OCI-M2 (cell line): Measurements from ENCODE around the gene MGAT4C.
"Not testable (repeated sequence)": the region's sequence is repeated elsewhere in the genome, so short reads cannot be mapped to it uniquely, and the experiment has no call there.

Source experiments
- DNase-seq: peaks from one replicate; lab custom pipeline; 2025; ENCODE audit not compliant: unreplicated experiment; lab: John Stamatoyannopoulos, UW

Gene MGAT4C

GRCh38 chr12:86256163-86256562, at the start of gene MGAT4C:
Gene MGAT4C, minus strand, starts transcription at chr12:86256391.
- DNase-seq = no peak

- not testable (repeated sequence) for DNase-seq
Observed at GRCh38 chr12:86296396-86296795, 40.2 kb upstream of the MGAT4C start.

- no peak for DNase-seq
Observed at GRCh38 chr12:86293682-86294240, 37.6 kb upstream of the MGAT4C start.

GRCh38 chr12:86292480-86292879, 36.3 kb upstream of the MGAT4C start:
- DNase-seq = no peak

- no peak for DNase-seq
Observed at GRCh38 chr12:86290615-86291014, 34.4 kb upstream of the MGAT4C start.

GRCh38 chr12:86286119-86286518, 29.9 kb upstream of the MGAT4C start:
- DNase-seq = no peak

- no peak for DNase-seq
Observed at GRCh38 chr12:86283620-86284019, 27.4 kb upstream of the MGAT4C start.

- no peak for DNase-seq
Observed at GRCh38 chr12:86275356-86275755, 19.2 kb upstream of the MGAT4C start.

GRCh38 chr12:86265329-86265695, 9.1 kb upstream of the MGAT4C start:
- no peak for DNase-seq

GRCh38 chr12:86264451-86265328, 8.5 kb upstream of the MGAT4C start:
- DNase-seq = no peak

- no peak for DNase-seq
Observed at GRCh38 chr12:86261578-86261977, 5.4 kb upstream of the MGAT4C start.

GRCh38 chr12:86261142-86261541, 5.0 kb upstream of the MGAT4C start:
- DNase-seq = no peak

GRCh38 chr12:86260183-86260582, 4.0 kb upstream of the MGAT4C start:
- DNase-seq = no peak

- DNase-seq = no peak
Observed at GRCh38 chr12:86257134-86257533, 943 bp upstream of the MGAT4C start.

GRCh38 chr12:86254399-86255107, 1.6 kb downstream of the MGAT4C start:
- no peak for DNase-seq

GRCh38 chr12:86249851-86250250, 6.3 kb downstream of the MGAT4C start:
- no peak for DNase-seq

- DNase-seq = no peak
Observed at GRCh38 chr12:86249276-86249675, 6.9 kb downstream of the MGAT4C start.

- DNase-seq = no peak
Observed at GRCh38 chr12:86247871-86248270, 8.3 kb downstream of the MGAT4C start.

GRCh38 chr12:86241600-86241999, 14.6 kb downstream of the MGAT4C start:
- DNase-seq = no peak

GRCh38 chr12:86234316-86234855, 21.8 kb downstream of the MGAT4C start:
- no peak for DNase-seq

- no peak for DNase-seq
Observed at GRCh38 chr12:86233126-86233525, 23.1 kb downstream of the MGAT4C start.
